ENCODE measurements around the gene CISD3. TPM values are rescaled to one million over a fixed set of nuclear protein-coding genes. Genes with fewer than 3 reads are reported as not detected.

Gene CISD3
- total RNA-seq, 1 donor from 2014 or later: 31.3 TPM

GRCh38 chr17:38705523-38705802 lies 24.7 kb upstream of the CISD3 start:
- peaks cover 32% of the 10 kb centered on the region for H3K36me3 ChIP-seq
- H3K4me1 ChIP-seq: peaks cover 49% of the 10 kb centered on the region
- no peak for ATAC-seq
- H3K9me3 ChIP-seq: no peaks in the 10 kb centered on the region
- intact Hi-C loops (cut with DNase I): no loop called here
- no peak for TF ChIP-seq CTCF (IDR thresholded peaks at IDR 0.05)
- peak overlapping the region; percentile 76 for H3K27ac ChIP-seq
- H3K4me3 ChIP-seq: peak overlapping the region; percentile 71
- peak; percentile 60 for DNase-seq
- H3K27me3 ChIP-seq (ENCODE audit: low read depth): no peaks in the 10 kb centered on the region

GRCh38 chr17:38705803-38706504 lies 24.2 kb upstream of the CISD3 start:
- TF ChIP-seq CTCF (IDR thresholded peaks at IDR 0.05): no peak
- Histone ChIP-seq H3K9me3 (no peaks in the 10 kb centered on the region), H3K4me1 (peaks cover 50% of the 10 kb centered on the region), H3K4me3 (peak overlapping the region; percentile 71), H3K36me3 (peaks cover 36% of the 10 kb centered on the region), H3K27ac (peak overlapping the region; percentile 76), H3K27me3 (ENCODE audit: low read depth) (no peaks in the 10 kb centered on the region)
- intact Hi-C loops (cut with DNase I): no loop called here
- ATAC-seq: no peak
- peak; percentile 68 for DNase-seq

GRCh38 chr17:38706505-38707216 lies 23.5 kb upstream of the CISD3 start:
- ATAC-seq (no peak), DNase-seq (no peak)
- Histone ChIP-seq H3K27ac (peak overlapping the region; percentile 76), H3K36me3 (peaks cover 44% of the 10 kb centered on the region), H3K27me3 (ENCODE audit: low read depth) (no peaks in the 10 kb centered on the region), H3K9me3 (no peaks in the 10 kb centered on the region), H3K4me1 (peaks cover 43% of the 10 kb centered on the region), H3K4me3 (peak overlapping the region; percentile 71)
- no peak for TF ChIP-seq CTCF (IDR thresholded peaks at IDR 0.05)
- intact Hi-C loops (cut with DNase I): no loop called here

GRCh38 chr17:38707678-38708351 lies 22.3 kb upstream of the CISD3 start:
- no peak for ATAC-seq
- H3K27ac ChIP-seq: no peak overlapping the region
- peaks cover 39% of the 10 kb centered on the region for H3K4me1 ChIP-seq
- no peaks in the 10 kb centered on the region for H3K27me3 ChIP-seq (ENCODE audit: low read depth)
- H3K9me3 ChIP-seq: no peaks in the 10 kb centered on the region
- intact Hi-C loops (cut with DNase I): no loop called here
- DNase-seq: no peak
- no peak for TF ChIP-seq CTCF (IDR thresholded peaks at IDR 0.05)
- H3K4me3 ChIP-seq: no peak overlapping the region
- peaks cover 55% of the 10 kb centered on the region for H3K36me3 ChIP-seq

- Histone ChIP-seq H3K9me3 (no peaks in the 10 kb centered on the region), H3K27ac (no peak overlapping the region), H3K4me1 (peaks cover 32% of the 10 kb centered on the region), H3K36me3 (peaks cover 70% of the 10 kb centered on the region), H3K27me3 (ENCODE audit: low read depth) (no peaks in the 10 kb centered on the region), H3K4me3 (no peak overlapping the region)
- no peak for TF ChIP-seq CTCF (IDR thresholded peaks at IDR 0.05)
- no peak for ATAC-seq
- intact Hi-C loops (cut with DNase I): no loop called here
- no peak for DNase-seq
Measured at GRCh38 chr17:38709104-38709820, 20.9 kb upstream of the CISD3 start.

Measured in lower lobe of right lung (tissue), 2 donors.